Adrenal gland (tissue), 12 donors: ENCODE data around the gene RNF41. TPM values are rescaled to one million over a fixed set of nuclear protein-coding genes. Genes with fewer than 3 reads are reported as not detected.

ENCODE experiments used
- DNase-seq, 7 donors: peaks; one replicate each; pipeline ENCODE4 v3.0.0-alpha.2; 2019 to 2020
- H3K27ac ChIP-seq, 5 donors: fragments of 200-600 bp; sonication (generic) in 4 of 5; 1 replicate in 3 of 5; 2 replicates in 2 of 5; pipeline versions ENCODE4 v1.5.1 to v1.8.0; 2016 to 2020; ENCODE audit warnings: mild to moderate bottlenecking in 1 of 5
- H3K27me3 ChIP-seq: fragments of 200-600 bp; 2 replicates; pipeline ENCODE4 v1.8.0; 2021
- H3K36me3 ChIP-seq, 2 donors: fragments of 200-600 bp; replicated peaks in 1 of 2; 1 replicate in 1 of 2; 2 replicates in 1 of 2; pipeline versions ENCODE4 v1.5.1 to v1.8.0; 2018 to 2022
- H3K4me1 ChIP-seq, 2 donors: fragments of 200-600 bp; replicated peaks in 1 of 2; 1 replicate in 1 of 2; 2 replicates in 1 of 2; pipeline versions ENCODE4 v1.5.1 to v1.8.0; 2018 to 2021
- H3K4me3 ChIP-seq, 4 donors: fragments of 200-600 bp; sonication (generic) in 3 of 4; one replicate each; pipeline ENCODE4 v1.5.1; 2016 to 2018
- H3K9me3 ChIP-seq, 3 donors: fragments of 200-600 bp; sonication (generic) in 1 of 3; replicated peaks in 1 of 3; 1 replicate in 2 of 3; 2 replicates in 1 of 3; pipeline versions ENCODE4 v1.5.1 to v1.8.0; 2016 to 2021
- CTCF ChIP-seq, 6 experiments: fragments of 450-650 bp in 4 of 6; fragments of 200-600 bp in 2 of 6; sonication (generic) in 1 of 6; IDR thresholded peaks; 1 replicate in 5 of 6; 2 replicates in 1 of 6; pipeline versions ENCODE4 v1.5.1 to v1.8.0; 2016 to 2021; ENCODE audit warnings: antibody characterized with exemption in 6 of 6, mild to moderate bottlenecking in 2 of 6, moderate library complexity in 1 of 6
- POLR2A ChIP-seq, 2 donors: fragments of 450-650 bp; IDR thresholded peaks; one replicate each; pipeline ENCODE4 v1.6.1; 2017; ENCODE audit warnings: antibody characterized with exemption in 2 of 2, mild to moderate bottlenecking in 2 of 2, moderate library complexity in 1 of 2
- WGBS, 4 donors: extraction: QIAGEN DNeasy Blood & Tissue Kit in 2 of 4; methylation state at CpG; one replicate each; pipeline versions ENCODE4 v1.1.5 to v1.1.7; 2013 to 2017; 5-methylcytosine and 5-hydroxymethylcytosine counted together
- intact Hi-C, 2 donors: fragments of 100-400 bp; cut with DNase I; formaldehyde crosslinking; loops; one replicate each; pipeline versions ENCODE4 v1.14.1 to v1.15.0; 2022 to 2023
- polyA plus RNA-seq, 3 donors: library from polyadenylated mRNA; stranded (reverse); fragments of 200-250 nt in 2 of 3; fragments of 350-450 nt in 1 of 3; fragmentation: Illumina TruSeq in 1 of 3; extraction: RNeasy Lipid Tissue Mini Kit (QIAGEN cat#74804) in 1 of 3; gene quantifications; one replicate each; pipeline ENCODE4 v1.2.3, GENCODE V29; 2013 to 2014
- total RNA-seq, 9 donors: library from RNA; depleted of rRNA in 4 of 9; stranded (reverse); fragments of >200 nt in 4 of 9; fragments of 120-200 nt in 1 of 9; fragmentation: NEBNext Ultra II Directional in 1 of 9; extraction: Animal tissue kit (Norgen Biotek cat#: 25700) in 1 of 9; gene quantifications; one replicate each; pipeline versions ENCODE4 v1.1.0 to v1.2.4, GENCODE V29; 2013 to 2023
- donor health status: healthy with polysubstance abuse.
- donor health status: Bipolar disorder and iron deficiency.
- donor health status: DM: yes; HTN: yes; CAD: no.
- donor health status: DM: no; HTN: no; CAD: no.
- donor health status: DM: no; HTN: no; CAD: no.
- donor health status: DM: yes; HTN: yes; CAD: no.

Gene RNF41
- total and polyA plus RNA-seq, 12 donors, result 13.0 to 90.6 (median 50.8) TPM

GRCh38 chr12:56154246-56154771 is 67.4 kb downstream of the RNF41 start:
- no peak overlapping the region for H3K4me3 ChIP-seq
- no peak overlapping the region for H3K27ac ChIP-seq
- no peaks in the 10 kb centered on the region for H3K9me3 ChIP-seq
- 93 to 100% (median 100%) methylated on average over 1 of the region's 1 CpG for WGBS, 4 donors
- intact Hi-C loops, result no loop called here
- peaks cover 16 to 28% of the 10 kb centered on the region in 2 donors for H3K4me1 ChIP-seq
- H3K36me3 ChIP-seq, result no peaks in the 10 kb centered on the region
- TF ChIP-seq POLR2A (IDR thresholded peaks at IDR 0.05) (no peak), CTCF (IDR thresholded peaks at IDR 0.05) (no peak)
- no peaks in the 10 kb centered on the region for H3K27me3 ChIP-seq
- DNase-seq, result no peak

GRCh38 chr12:56153678-56154065 is 68.0 kb downstream of the RNF41 start:
- intact Hi-C loops, result no loop called here
- H3K27ac ChIP-seq, result no peak overlapping the region
- WGBS, 4 donors, result 62 to 92% (median 80%) methylated on average over 2 to 5 of the region's 5 CpGs

GRCh38 chr12:56152756-56153677 is 68.7 kb downstream of the RNF41 start:
- Histone ChIP-seq H3K27me3 (no peaks in the 10 kb centered on the region), H3K4me3 (peak overlapping the region in 2 of 4 donors; percentile 38 to 59), H3K4me1 (peaks cover 15 to 26% of the 10 kb centered on the region in 2 donors), H3K36me3 (no peaks in the 10 kb centered on the region), H3K27ac (peak overlapping the region in 4 of 5 donors; percentile 80 to 97 (median 88)), H3K9me3 (no peaks in the 10 kb centered on the region)
- TF ChIP-seq CTCF (IDR thresholded peaks at IDR 0.05) (no peak), POLR2A (IDR thresholded peaks at IDR 0.05) (no peak)
- no peak for DNase-seq
- intact Hi-C loops, result no loop called here
- 12 to 20% (median 17%) methylated on average over 8 of the region's 8 CpGs for WGBS, 4 donors

More at GRCh38 chr12:56153678-56154065, 68.0 kb downstream of the RNF41 start:
- TF ChIP-seq POLR2A (IDR thresholded peaks at IDR 0.05) (no peak), CTCF (IDR thresholded peaks at IDR 0.05) (no peak)
- no peak for DNase-seq
- Histone ChIP-seq H3K9me3 (no peaks in the 10 kb centered on the region), H3K4me3 (no peak overlapping the region), H3K4me1 (peaks cover 15 to 26% of the 10 kb centered on the region in 2 donors), H3K36me3 (no peaks in the 10 kb centered on the region), H3K27me3 (no peaks in the 10 kb centered on the region)

Other genes with a start within 250 kb of the RNF41 start
- gene RAB5B, start 247.8 kb downstream of the RNF41 start, total RNA-seq, result 100 to 1,000 TPM in 5 of 9 donors, 10 to 100 TPM in 4; 77.6 to 134 (median 112) TPM
- gene RAB5B, start 247.8 kb downstream of the RNF41 start, polyA plus RNA-seq, result 100 to 1,000 TPM in 1 of 3 donors, 10 to 100 TPM in 2; 34.4 to 137 (median 43.6) TPM
- gene SUOX, start 224.6 kb downstream of the RNF41 start, total RNA-seq, result 10 to 100 TPM; 49.3 to 72.6 (median 56.6) TPM
- 10 to 100 TPM; 27.7 to 49.7 (median 37.1) TPM for gene SUOX, start 224.6 kb downstream of the RNF41 start, polyA plus RNA-seq
- gene IKZF4, start 200.9 kb downstream of the RNF41 start, total RNA-seq, result 10 to 100 TPM in 6 of 9 donors, 1 to 10 TPM in 3; 6.0 to 34.0 (median 13.3) TPM
- 10 to 100 TPM in 1 of 3 donors, 1 to 10 TPM in 2; 5.7 to 10.3 (median 6.4) TPM for gene IKZF4, start 200.9 kb downstream of the RNF41 start, polyA plus RNA-seq
- gene RPS26, start 180.0 kb downstream of the RNF41 start, total RNA-seq, result 1,000 to 10,000 TPM in 3 of 9 donors, 100 to 1,000 TPM in 3, 10 to 100 TPM in 3; 76.7 to 2,374 (median 441) TPM
- 1,000 to 10,000 TPM; 1,149 to 1,897 (median 1,249) TPM for gene RPS26, start 180.0 kb downstream of the RNF41 start, polyA plus RNA-seq
- 10 to 100 TPM in 1 of 9 donors, 1 to 10 TPM in 8; 1.3 to 25.7 (median 1.6) TPM for gene ERBB3, start 141.8 kb downstream of the RNF41 start, total RNA-seq
- 1 to 10 TPM; 1.9 to 5.0 (median 2.6) TPM for gene ERBB3, start 141.8 kb downstream of the RNF41 start, polyA plus RNA-seq
- gene PA2G4, start 117.4 kb downstream of the RNF41 start, total RNA-seq, result 100 to 1,000 TPM in 5 of 9 donors, 10 to 100 TPM in 4; 64.1 to 129 (median 106) TPM
- gene PA2G4, start 117.4 kb downstream of the RNF41 start, polyA plus RNA-seq, result 100 to 1,000 TPM in 2 of 3 donors, 10 to 100 TPM in 1; 83.3 to 252 (median 106) TPM
- 1,000 to 10,000 TPM; 1,635 to 5,801 (median 3,259) TPM for gene RPL41, start 105.3 kb downstream of the RNF41 start, total RNA-seq
- 1,000 to 10,000 TPM; 2,153 to 6,204 (median 2,446) TPM for gene RPL41, start 105.3 kb downstream of the RNF41 start, polyA plus RNA-seq
- gene ZC3H10, start 103.7 kb downstream of the RNF41 start, total RNA-seq, result 10 to 100 TPM in 3 of 9 donors, 1 to 10 TPM in 6; 4.3 to 15.0 (median 8.4) TPM
- 1 to 10 TPM; 2.2 to 5.5 (median 5.0) TPM for gene ZC3H10, start 103.7 kb downstream of the RNF41 start, polyA plus RNA-seq
- 100 to 1,000 TPM in 7 of 9 donors, 10 to 100 TPM in 2; 26.3 to 156 (median 125) TPM for gene ESYT1, start 93.7 kb downstream of the RNF41 start, total RNA-seq
- gene ESYT1, start 93.7 kb downstream of the RNF41 start, polyA plus RNA-seq, result 100 to 1,000 TPM in 1 of 3 donors, 10 to 100 TPM in 2; 27.2 to 103 (median 35.4) TPM
- 10 to 100 TPM; 28.0 to 89.3 (median 66.8) TPM for gene MYL6B, start 69.3 kb downstream of the RNF41 start, total RNA-seq
- gene MYL6B, start 69.3 kb downstream of the RNF41 start, polyA plus RNA-seq, result 100 to 1,000 TPM in 2 of 3 donors, 10 to 100 TPM in 1; 33.4 to 129 (median 118) TPM
- 1,000 to 10,000 TPM; 1,276 to 2,410 (median 1,576) TPM for gene MYL6, start 63.6 kb downstream of the RNF41 start, total RNA-seq
- gene MYL6, start 63.6 kb downstream of the RNF41 start, polyA plus RNA-seq, result 1,000 to 10,000 TPM; 1,464 to 3,646 (median 1,841) TPM
- 100 to 1,000 TPM in 1 of 9 donors, 10 to 100 TPM in 8; 36.3 to 102 (median 64.0) TPM for gene SMARCC2, start 32.4 kb downstream of the RNF41 start, total RNA-seq
- 10 to 100 TPM; 22.8 to 75.1 (median 46.6) TPM for gene SMARCC2, start 32.4 kb downstream of the RNF41 start, polyA plus RNA-seq
- gene NABP2, start 2.4 kb upstream of the RNF41 start, total RNA-seq, result 10 to 100 TPM; 23.8 to 55.4 (median 48.4) TPM
- 10 to 100 TPM; 24.6 to 48.3 (median 39.7) TPM for gene NABP2, start 2.4 kb upstream of the RNF41 start, polyA plus RNA-seq
- under 1 TPM in 3 of 9 donors, not detected in 6; 0.50 to 0.83 (median 0.65) TPM for gene SLC39A5, start 8.1 kb upstream of the RNF41 start, total RNA-seq
- gene SLC39A5, start 8.1 kb upstream of the RNF41 start, polyA plus RNA-seq, result 1 to 10 TPM in 1 of 3 donors, under 1 TPM in 1, not detected in 1; 0.54 to 2.0 TPM
- 10 to 100 TPM; 21.3 to 86.8 (median 28.5) TPM for gene ANKRD52, start 36.5 kb upstream of the RNF41 start, total RNA-seq
- 10 to 100 TPM in 2 of 3 donors, 1 to 10 TPM in 1; 8.4 to 54.0 (median 28.8) TPM for gene ANKRD52, start 36.5 kb upstream of the RNF41 start, polyA plus RNA-seq
- 10 to 100 TPM; 24.2 to 65.1 (median 33.7) TPM for gene COQ10A, start 45.0 kb upstream of the RNF41 start, total RNA-seq
- gene COQ10A, start 45.0 kb upstream of the RNF41 start, polyA plus RNA-seq, result 10 to 100 TPM; 25.2 to 47.6 (median 36.7) TPM
- 100 to 1,000 TPM; 143 to 417 (median 265) TPM for gene CS, start 78.4 kb upstream of the RNF41 start, total RNA-seq
- gene CS, start 78.4 kb upstream of the RNF41 start, polyA plus RNA-seq, result 100 to 1,000 TPM in 1 of 3 donors, 10 to 100 TPM in 2; 64.6 to 404 (median 73.1) TPM
- 100 to 1,000 TPM; 103 to 163 (median 146) TPM for gene CNPY2, start 94.1 kb upstream of the RNF41 start, total RNA-seq
- gene CNPY2, start 94.1 kb upstream of the RNF41 start, polyA plus RNA-seq, result 100 to 1,000 TPM; 138 to 192 (median 179) TPM
- 100 to 1,000 TPM in 1 of 9 donors, 10 to 100 TPM in 8; 19.6 to 124 (median 61.6) TPM for gene PAN2, start 112.1 kb upstream of the RNF41 start, total RNA-seq
- 100 to 1,000 TPM in 2 of 3 donors, 10 to 100 TPM in 1; 40.8 to 111 (median 102) TPM for gene PAN2, start 112.1 kb upstream of the RNF41 start, polyA plus RNA-seq
- gene IL23A, start 117.0 kb upstream of the RNF41 start, total RNA-seq, result under 1 TPM in 4 of 9 donors, not detected in 5; 0.29 to 0.67 (median 0.62) TPM
- 1 to 10 TPM in 1 of 3 donors, under 1 TPM in 2; 0.55 to 1.3 (median 0.64) TPM for gene IL23A, start 117.0 kb upstream of the RNF41 start, polyA plus RNA-seq
- 100 to 1,000 TPM in 5 of 9 donors, 10 to 100 TPM in 4; 74.2 to 197 (median 101) TPM for gene STAT2, start 138.2 kb upstream of the RNF41 start, total RNA-seq
- gene STAT2, start 138.2 kb upstream of the RNF41 start, polyA plus RNA-seq, result 100 to 1,000 TPM in 1 of 3 donors, 10 to 100 TPM in 2; 45.3 to 120 (median 47.3) TPM
- not detected for gene APOF, start 140.9 kb upstream of the RNF41 start, total RNA-seq
- gene APOF, start 140.9 kb upstream of the RNF41 start, polyA plus RNA-seq, result under 1 TPM in 1 of 3 donors, not detected in 2; 0.24 TPM
- 1 to 10 TPM; 5.9 to 9.3 (median 7.3) TPM for gene TIMELESS, start 227.5 kb upstream of the RNF41 start, total RNA-seq
- gene TIMELESS, start 227.5 kb upstream of the RNF41 start, polyA plus RNA-seq, result 1 to 10 TPM; 4.6 to 5.6 (median 5.3) TPM
- gene MIP, start 232.7 kb upstream of the RNF41 start, total RNA-seq, result 1 to 10 TPM in 1 of 9 donors, under 1 TPM in 3, not detected in 5; 0.32 to 1.6 (median 0.39) TPM
- under 1 TPM; 0.08 to 0.24 (median 0.17) TPM for gene MIP, start 232.7 kb upstream of the RNF41 start, polyA plus RNA-seq
- gene SPRYD4, start 246.7 kb upstream of the RNF41 start, total RNA-seq, result 1 to 10 TPM; 2.8 to 6.5 (median 5.3) TPM
- gene SPRYD4, start 246.7 kb upstream of the RNF41 start, polyA plus RNA-seq, result 1 to 10 TPM; 2.5 to 5.6 (median 3.2) TPM